Panc1 (cell line): Measurements from ENCODE around the gene OXCT2. TPM values are rescaled to one million over a fixed set of nuclear protein-coding genes. Genes with fewer than 3 reads are reported as not detected.

Experiments used
- ATAC-seq: fragments of 200-7000 bp; cut with Tn5 transposase; 2 replicates; pipeline ENCODE4 v1.9.1; 2020; ENCODE audit warnings: mild to moderate bottlenecking, moderate library complexity
- BruUV-seq: library from RNA; stranded (reverse); fragments of 400-500 nt; replicated peaks from 2 replicates; lab custom pipeline; 2021; lab: Mats Ljungman, UMichigan
- CTCF ChIA-PET: fragments of 300-600 bp; sonication (Branson Sonifier 250); formaldehyde crosslinking; loops from one replicate; lab custom pipeline; 2022; ENCODE audit warnings: antibody characterized with exemption; lab: Charles Lee
- POLR2A ChIA-PET: fragments of 300-600 bp; sonication (Branson Sonifier 250); formaldehyde crosslinking; loops from one replicate; lab custom pipeline; 2022; ENCODE audit warnings: antibody characterized with exemption; lab: Charles Lee
- DNase-seq: peaks from one replicate; pipeline ENCODE4 v3.0.0-alpha.2; 2010; ENCODE audit warnings: low read depth, low spot score
- H3K27ac ChIP-seq: 2 replicates; pipeline ENCODE4 v1.5.1; 2011; ENCODE audit warnings: mild to moderate bottlenecking, low read length, inconsistent platforms
- H3K27me3 ChIP-seq: fragments of 200-500 bp; sonication (Bioruptor generic); 2 replicates; pipeline ENCODE4 v1.6.0; 2014; ENCODE audit warnings: low read length, inconsistent platforms; ENCODE audit not compliant: control insufficient read depth, insufficient read depth
- H3K36me3 ChIP-seq: fragments of 200-500 bp; sonication (Bioruptor generic); 2 replicates; pipeline ENCODE4 v1.5.1; 2014; ENCODE audit warnings: inconsistent platforms, mild to moderate bottlenecking, low read length, moderate library complexity; ENCODE audit not compliant: control insufficient read depth, insufficient read depth
- H3K4me1 ChIP-seq: 2 replicates; pipeline ENCODE4 v1.5.1; 2011; ENCODE audit warnings: inconsistent platforms, mild to moderate bottlenecking, low read length, moderate library complexity; ENCODE audit not compliant: control insufficient read depth, insufficient read depth
- H3K4me3 ChIP-seq, 2 experiments: 2 replicates each; pipeline ENCODE4 v1.5.1; 2011 to 2012; ENCODE audit warnings: low read depth in 2 of 2, low read length in 2 of 2, mild to moderate bottlenecking in 2 of 2, inconsistent platforms in 1 of 2, moderate library complexity in 1 of 2
- H3K9me3 ChIP-seq: fragments of 200-500 bp; sonication (Bioruptor generic); 2 replicates; pipeline ENCODE4 v1.5.1; 2014; ENCODE audit warnings: low read depth, mild to moderate bottlenecking, inconsistent platforms, low read length, moderate library complexity; ENCODE audit not compliant: control insufficient read depth, insufficient read depth
- POLR2AphosphoS5 ChIP-seq: IDR thresholded peaks from 2 replicates; pipeline ENCODE4 v1.6.1; 2012; ENCODE audit warnings: mild to moderate bottlenecking, low read depth, low read length, moderate library complexity
- SIN3A ChIP-seq: IDR thresholded peaks from 2 replicates; pipeline ENCODE4 v1.6.1; 2012; ENCODE audit warnings: low read depth, mild to moderate bottlenecking, low read length, moderate library complexity, borderline replicate concordance; ENCODE audit not compliant: insufficient read depth
- TCF7L2 ChIP-seq: IDR thresholded peaks from 2 replicates; pipeline ENCODE4 v1.6.1; 2011; ENCODE audit warnings: mild to moderate bottlenecking, low read depth, low read length, inconsistent platforms
- in situ Hi-C: cut with HindIII; loops from 2 replicates; pipeline ENCODE4 v1.10.0; 2016; ENCODE audit warnings: low sequenced_read_pairs, low pct_unique_long_range_greater_than_20kb
- intact Hi-C: fragments of 100-400 bp; cut with micrococcal nuclease; formaldehyde crosslinking; loops from one replicate; pipeline ENCODE4 v1.10.0; 2022; ENCODE audit not compliant: unreplicated experiment
- total RNA-seq: library from RNA; stranded (reverse); gene quantifications from one replicate; pipeline ENCODE4 v1.2.1, GENCODE V29; 2021; ENCODE audit not compliant: unreplicated experiment
- TF ChIP-seq, protein P1 (sequence below), 2 experiments: IDR thresholded peaks; 2 replicates each; pipeline ENCODE4 v1.6.1; 2011 to 2012; ENCODE audit warnings: low read depth in 2 of 2, control low read depth in 1 of 2, low read length in 1 of 2, mild to moderate bottlenecking in 1 of 2, moderate library complexity in 1 of 2; ENCODE audit not compliant: insufficient read depth in 1 of 2
- TF ChIP-seq, protein P2 (sequence below): fragments of 450-650 bp; IDR thresholded peaks from 2 replicates; pipeline ENCODE4 v1.5.1; 2017; ENCODE audit warnings: mild to moderate bottlenecking

Gene OXCT2
- total RNA-seq, 1 experiment from 2014 or later: 1.9 TPM

DNA sequence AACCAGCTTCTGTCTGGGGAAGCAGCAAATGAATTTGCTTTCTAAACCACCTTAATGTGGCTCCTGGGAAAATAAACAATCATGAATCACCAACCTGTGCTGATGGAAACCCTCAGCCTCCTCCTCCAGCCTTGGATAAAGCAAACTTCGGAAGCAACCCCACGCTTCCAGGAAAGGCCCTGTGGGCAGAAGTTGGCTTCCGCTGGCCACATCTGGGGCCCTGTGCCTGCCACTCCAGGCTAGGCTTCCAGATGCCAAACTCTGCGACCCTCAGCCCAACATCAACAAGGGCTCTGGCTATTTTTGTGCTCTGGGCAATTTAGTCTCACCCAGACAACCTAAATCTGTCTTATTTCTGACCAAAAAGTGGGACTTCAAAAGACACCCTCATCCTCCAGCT, 6.2 kb upstream of the OXCT2 start:
- H3K9me3 ChIP-seq: no peaks in the 10 kb centered on the region
- in situ Hi-C loops: no loop called here
- no peak overlapping the region for H3K4me3 ChIP-seq
- no peaks in the 10 kb centered on the region for H3K36me3 ChIP-seq
- DNase-seq (no peak), ATAC-seq (no peak)
- no peaks in the 10 kb centered on the region for H3K27me3 ChIP-seq
- intact Hi-C loops: no loop called here
- ChIA-PET POLR2A (no interaction called here), CTCF (no interaction called here)
- no TSS peak for BruUV-seq
- H3K4me1 ChIP-seq: no peaks in the 10 kb centered on the region
- no peak overlapping the region for H3K27ac ChIP-seq
- TF ChIP-seq TCF7L2 (no peak), SIN3A (no peak), POLR2AphosphoS5 (no peak)
- TF ChIP-seq, protein P1, sequence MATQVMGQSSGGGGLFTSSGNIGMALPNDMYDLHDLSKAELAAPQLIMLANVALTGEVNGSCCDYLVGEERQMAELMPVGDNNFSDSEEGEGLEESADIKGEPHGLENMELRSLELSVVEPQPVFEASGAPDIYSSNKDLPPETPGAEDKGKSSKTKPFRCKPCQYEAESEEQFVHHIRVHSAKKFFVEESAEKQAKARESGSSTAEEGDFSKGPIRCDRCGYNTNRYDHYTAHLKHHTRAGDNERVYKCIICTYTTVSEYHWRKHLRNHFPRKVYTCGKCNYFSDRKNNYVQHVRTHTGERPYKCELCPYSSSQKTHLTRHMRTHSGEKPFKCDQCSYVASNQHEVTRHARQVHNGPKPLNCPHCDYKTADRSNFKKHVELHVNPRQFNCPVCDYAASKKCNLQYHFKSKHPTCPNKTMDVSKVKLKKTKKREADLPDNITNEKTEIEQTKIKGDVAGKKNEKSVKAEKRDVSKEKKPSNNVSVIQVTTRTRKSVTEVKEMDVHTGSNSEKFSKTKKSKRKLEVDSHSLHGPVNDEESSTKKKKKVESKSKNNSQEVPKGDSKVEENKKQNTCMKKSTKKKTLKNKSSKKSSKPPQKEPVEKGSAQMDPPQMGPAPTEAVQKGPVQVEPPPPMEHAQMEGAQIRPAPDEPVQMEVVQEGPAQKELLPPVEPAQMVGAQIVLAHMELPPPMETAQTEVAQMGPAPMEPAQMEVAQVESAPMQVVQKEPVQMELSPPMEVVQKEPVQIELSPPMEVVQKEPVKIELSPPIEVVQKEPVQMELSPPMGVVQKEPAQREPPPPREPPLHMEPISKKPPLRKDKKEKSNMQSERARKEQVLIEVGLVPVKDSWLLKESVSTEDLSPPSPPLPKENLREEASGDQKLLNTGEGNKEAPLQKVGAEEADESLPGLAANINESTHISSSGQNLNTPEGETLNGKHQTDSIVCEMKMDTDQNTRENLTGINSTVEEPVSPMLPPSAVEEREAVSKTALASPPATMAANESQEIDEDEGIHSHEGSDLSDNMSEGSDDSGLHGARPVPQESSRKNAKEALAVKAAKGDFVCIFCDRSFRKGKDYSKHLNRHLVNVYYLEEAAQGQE (IDR thresholded peaks at IDR 0.05; ENCODE audit: insufficient read depth in 1 of 2, low read depth in 2 of 2, low read length in 1 of 2): no peak
- TF ChIP-seq, protein P2, sequence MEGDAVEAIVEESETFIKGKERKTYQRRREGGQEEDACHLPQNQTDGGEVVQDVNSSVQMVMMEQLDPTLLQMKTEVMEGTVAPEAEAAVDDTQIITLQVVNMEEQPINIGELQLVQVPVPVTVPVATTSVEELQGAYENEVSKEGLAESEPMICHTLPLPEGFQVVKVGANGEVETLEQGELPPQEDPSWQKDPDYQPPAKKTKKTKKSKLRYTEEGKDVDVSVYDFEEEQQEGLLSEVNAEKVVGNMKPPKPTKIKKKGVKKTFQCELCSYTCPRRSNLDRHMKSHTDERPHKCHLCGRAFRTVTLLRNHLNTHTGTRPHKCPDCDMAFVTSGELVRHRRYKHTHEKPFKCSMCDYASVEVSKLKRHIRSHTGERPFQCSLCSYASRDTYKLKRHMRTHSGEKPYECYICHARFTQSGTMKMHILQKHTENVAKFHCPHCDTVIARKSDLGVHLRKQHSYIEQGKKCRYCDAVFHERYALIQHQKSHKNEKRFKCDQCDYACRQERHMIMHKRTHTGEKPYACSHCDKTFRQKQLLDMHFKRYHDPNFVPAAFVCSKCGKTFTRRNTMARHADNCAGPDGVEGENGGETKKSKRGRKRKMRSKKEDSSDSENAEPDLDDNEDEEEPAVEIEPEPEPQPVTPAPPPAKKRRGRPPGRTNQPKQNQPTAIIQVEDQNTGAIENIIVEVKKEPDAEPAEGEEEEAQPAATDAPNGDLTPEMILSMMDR: no peak

DNA sequence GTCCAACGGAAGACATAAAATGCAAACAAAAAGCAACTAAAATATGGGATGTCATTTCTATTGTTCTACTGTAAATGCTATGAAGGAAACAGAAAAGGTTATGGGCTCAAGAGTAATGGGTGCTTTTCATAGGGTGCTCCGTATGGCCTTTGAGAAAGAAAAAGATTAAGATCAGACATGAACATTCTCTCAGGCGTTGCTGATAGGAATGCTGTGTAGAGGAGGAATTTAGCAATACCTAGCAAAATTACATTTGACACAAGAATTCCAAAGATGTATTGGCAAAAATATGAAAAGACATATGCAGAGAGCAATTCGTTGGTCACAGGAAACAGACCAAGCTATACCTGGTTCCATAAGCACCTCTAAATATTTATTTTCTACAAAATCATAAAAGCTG, 5.7 kb upstream of the OXCT2 start:
- TF ChIP-seq SIN3A (no peak), POLR2AphosphoS5 (no peak), TCF7L2 (no peak)
- TF ChIP-seq, protein P1 (IDR thresholded peaks at IDR 0.05; ENCODE audit: insufficient read depth in 1 of 2, low read depth in 2 of 2, low read length in 1 of 2): no peak
- TF ChIP-seq, protein P2: no peak
- no TSS peak for BruUV-seq
- H3K4me3 ChIP-seq: no peak overlapping the region
- DNase-seq (no peak), ATAC-seq (no peak)
- H3K27ac ChIP-seq: no peak overlapping the region
- POLR2A ChIA-PET: no interaction called here
- intact Hi-C loops: no loop called here
- in situ Hi-C loops: no loop called here
- H3K9me3 ChIP-seq: no peaks in the 10 kb centered on the region
- H3K36me3 ChIP-seq: no peaks in the 10 kb centered on the region
- H3K4me1 ChIP-seq: no peaks in the 10 kb centered on the region
- no peaks in the 10 kb centered on the region for H3K27me3 ChIP-seq
- CTCF ChIA-PET: no interaction called here
